HL-60 (cell line): ENCODE results near the gene MTIF3.

Source experiments
- DNase-seq, 2 experiments: peaks; one replicate each; pipeline ENCODE4 v3.0.0-alpha.2; 2010 to 2020; ENCODE audit warnings: low read depth in 1 of 2, low spot score in 1 of 2
- H3K27ac ChIP-seq: fragments of 250-450 bp; sonication (Bioruptor Pico); replicated peaks from 2 replicates; pipeline ENCODE4 v1.5.1; 2020; ENCODE audit warnings: mild to moderate bottlenecking, moderate library complexity
- H3K27me3 ChIP-seq: fragments of 250-450 bp; sonication (Bioruptor Pico); 2 replicates; pipeline ENCODE4 v1.5.1; 2021; ENCODE audit warnings: mild to moderate bottlenecking, moderate library complexity; ENCODE audit not compliant: insufficient read depth, poor library complexity, severe bottlenecking
- H3K4me3 ChIP-seq: replicated peaks from 2 replicates; pipeline ENCODE4 v1.5.1; 2011; ENCODE audit warnings: mild to moderate bottlenecking, control low read depth, low read length; ENCODE audit not compliant: insufficient read depth
- CTCF ChIP-seq: IDR thresholded peaks from one replicate; pipeline ENCODE4 v1.5.1; 2011; ENCODE audit warnings: low read length, control low read depth, inconsistent platforms; ENCODE audit not compliant: insufficient read depth
- GABPA ChIP-seq: IDR thresholded peaks from 2 replicates; pipeline ENCODE4 v1.6.1; 2012; ENCODE audit warnings: low read depth
- POLR2AphosphoS5 ChIP-seq: IDR thresholded peaks from 2 replicates; pipeline ENCODE4 v1.6.1; 2012; ENCODE audit warnings: low read depth
- REST ChIP-seq: IDR thresholded peaks from 2 replicates; pipeline ENCODE4 v1.6.1; 2012; ENCODE audit warnings: low read depth; ENCODE audit not compliant: insufficient replicate concordance
- SPI1 ChIP-seq: IDR thresholded peaks from 2 replicates; pipeline ENCODE4 v1.6.1; 2012; ENCODE audit warnings: low read depth, mild to moderate bottlenecking, borderline replicate concordance

MTIF3 gene

GRCh38 chr13:27395007-27395510, 55.3 kb downstream of the MTIF3 start:
- TF ChIP-seq POLR2AphosphoS5 (no peak), CTCF (no peak), REST (no peak)
- no peaks in the 10 kb centered on the region for H3K27me3 ChIP-seq
- no peak overlapping the region for H3K4me3 ChIP-seq
- no peak overlapping the region for H3K27ac ChIP-seq
- no peak for DNase-seq

- Histone ChIP-seq H3K27ac (no peak overlapping the region), H3K4me3 (no peak overlapping the region), H3K27me3 (no peaks in the 10 kb centered on the region)
- no peak for DNase-seq
- TF ChIP-seq REST (no peak), SPI1 (no peak), POLR2AphosphoS5 (no peak), CTCF (no peak), GABPA (no peak)
Measured at GRCh38 chr13:27393101-27393500, 57.3 kb downstream of the MTIF3 start.

- Histone ChIP-seq H3K27me3 (no peaks in the 10 kb centered on the region), H3K27ac (no peak overlapping the region), H3K4me3 (no peak overlapping the region)
- TF ChIP-seq SPI1 (no peak), CTCF (no peak), POLR2AphosphoS5 (no peak), REST (no peak), GABPA (no peak)
- peak in 1 of 2 experiments; percentile 37 for DNase-seq
Measured at GRCh38 chr13:27391471-27391870, 58.9 kb downstream of the MTIF3 start.
